ENCODE results near the gene AK5. TPM values are rescaled to one million over a fixed set of nuclear protein-coding genes. Genes with fewer than 3 reads are reported as not detected.
"Not testable (repeated sequence)": the region's sequence is repeated elsewhere in the genome, so short reads cannot be mapped to it uniquely, and the experiment has no call there.

AK5 gene
- total and polyA plus RNA-seq, 12 donors = 0.25 to 1.7 (median 0.87) TPM

DNA sequence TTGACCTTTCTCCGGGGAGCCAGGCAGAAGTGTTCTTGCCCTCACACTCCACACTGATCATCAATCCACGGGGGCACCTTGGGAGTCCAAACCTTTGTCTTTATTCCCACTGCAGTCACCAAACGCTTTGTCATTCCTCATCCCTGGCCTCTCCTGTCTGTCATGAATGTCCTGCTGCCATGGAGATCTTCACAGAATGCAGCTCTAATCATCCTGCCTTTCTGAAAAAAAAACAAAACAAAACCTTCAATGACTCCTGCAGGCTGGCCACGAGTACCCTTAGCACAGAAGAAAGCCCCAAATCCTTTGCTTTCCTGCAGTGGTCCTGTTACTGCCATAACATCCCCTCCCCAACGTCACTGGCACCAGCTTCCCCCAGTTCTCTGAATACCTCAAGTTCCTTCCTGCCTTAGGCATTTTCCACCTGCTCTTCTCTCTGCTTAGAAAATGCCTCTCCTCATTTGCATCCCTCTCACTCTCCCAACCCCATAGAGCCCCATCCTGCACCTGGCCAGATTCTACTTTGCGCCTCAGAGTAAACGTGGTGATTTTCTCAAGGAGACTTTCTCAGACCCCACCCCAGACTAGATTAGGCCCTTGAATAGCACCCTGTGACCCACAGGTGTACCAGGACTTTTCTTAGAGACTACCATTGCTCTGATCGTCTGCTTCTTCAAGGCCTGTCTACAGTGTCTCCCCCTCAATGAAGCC lies 131.2 kb downstream of the AK5 start:
- DNase-seq (no peak), ATAC-seq (no peak)

DNA sequence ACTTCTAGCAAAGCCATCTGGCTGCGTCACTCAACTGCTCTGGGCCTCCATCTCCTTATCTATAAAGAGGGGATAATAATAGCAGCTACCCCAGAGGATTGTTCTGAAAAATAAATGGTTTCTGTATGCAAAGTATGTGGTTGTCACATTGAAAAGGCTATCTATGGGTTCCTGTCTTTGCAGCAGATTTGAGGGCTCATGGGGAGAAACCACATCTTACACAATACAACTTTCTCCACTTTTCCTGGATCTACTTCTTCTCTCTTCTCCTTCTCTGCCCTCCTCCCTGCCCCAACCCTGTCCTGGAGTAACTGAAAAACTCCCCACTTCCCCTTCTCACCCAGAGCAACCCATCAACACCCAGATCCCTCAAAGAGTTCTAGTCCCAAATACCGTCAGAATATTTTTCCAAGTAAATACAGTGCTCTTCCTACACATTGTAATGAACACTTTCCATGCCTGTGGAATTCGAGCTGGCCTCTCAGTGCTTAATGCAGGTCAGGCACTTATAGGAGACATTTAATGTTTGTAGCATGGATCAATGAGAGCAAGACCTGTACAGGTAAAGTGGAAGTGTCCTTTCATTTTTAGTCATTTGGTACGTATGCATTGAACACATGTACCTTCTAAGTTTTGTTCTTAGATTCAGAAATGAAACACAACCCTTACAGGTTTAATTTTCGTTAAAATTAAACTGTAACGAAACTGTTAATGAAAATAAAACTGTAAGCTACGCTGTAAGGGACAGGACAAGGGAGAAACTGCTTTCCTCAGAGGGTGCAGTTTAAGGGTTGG lies 131.9 kb downstream of the AK5 start:
- no peaks in the 10 kb centered on the region for H3K36me3 ChIP-seq

More for the DNA sequence above, 131.2 kb downstream of the AK5 start:
- intact Hi-C loops (cut with DNase I) = no loop called here
- Histone ChIP-seq H3K9me3 (peaks cover 0 to 6% (median 0%) of the 10 kb centered on the region in 11 donors), H3K36me3 (no peaks in the 10 kb centered on the region), H3K4me1 (peaks cover 0 to 43% (median 0%) of the 10 kb centered on the region in 9 donors), H3K27ac (no peak overlapping the region), H3K4me3 (no peak overlapping the region), H3K27me3 (peaks cover 0 to 40% (median 0%) of the 10 kb centered on the region in 7 donors)
- TF ChIP-seq, protein P1, sequence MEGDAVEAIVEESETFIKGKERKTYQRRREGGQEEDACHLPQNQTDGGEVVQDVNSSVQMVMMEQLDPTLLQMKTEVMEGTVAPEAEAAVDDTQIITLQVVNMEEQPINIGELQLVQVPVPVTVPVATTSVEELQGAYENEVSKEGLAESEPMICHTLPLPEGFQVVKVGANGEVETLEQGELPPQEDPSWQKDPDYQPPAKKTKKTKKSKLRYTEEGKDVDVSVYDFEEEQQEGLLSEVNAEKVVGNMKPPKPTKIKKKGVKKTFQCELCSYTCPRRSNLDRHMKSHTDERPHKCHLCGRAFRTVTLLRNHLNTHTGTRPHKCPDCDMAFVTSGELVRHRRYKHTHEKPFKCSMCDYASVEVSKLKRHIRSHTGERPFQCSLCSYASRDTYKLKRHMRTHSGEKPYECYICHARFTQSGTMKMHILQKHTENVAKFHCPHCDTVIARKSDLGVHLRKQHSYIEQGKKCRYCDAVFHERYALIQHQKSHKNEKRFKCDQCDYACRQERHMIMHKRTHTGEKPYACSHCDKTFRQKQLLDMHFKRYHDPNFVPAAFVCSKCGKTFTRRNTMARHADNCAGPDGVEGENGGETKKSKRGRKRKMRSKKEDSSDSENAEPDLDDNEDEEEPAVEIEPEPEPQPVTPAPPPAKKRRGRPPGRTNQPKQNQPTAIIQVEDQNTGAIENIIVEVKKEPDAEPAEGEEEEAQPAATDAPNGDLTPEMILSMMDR (IDR thresholded peaks at IDR 0.05) = no peak
- 48 to 55% methylated on average over 8 of the region's 8 CpGs for WGBS, 2 donors

DNA sequence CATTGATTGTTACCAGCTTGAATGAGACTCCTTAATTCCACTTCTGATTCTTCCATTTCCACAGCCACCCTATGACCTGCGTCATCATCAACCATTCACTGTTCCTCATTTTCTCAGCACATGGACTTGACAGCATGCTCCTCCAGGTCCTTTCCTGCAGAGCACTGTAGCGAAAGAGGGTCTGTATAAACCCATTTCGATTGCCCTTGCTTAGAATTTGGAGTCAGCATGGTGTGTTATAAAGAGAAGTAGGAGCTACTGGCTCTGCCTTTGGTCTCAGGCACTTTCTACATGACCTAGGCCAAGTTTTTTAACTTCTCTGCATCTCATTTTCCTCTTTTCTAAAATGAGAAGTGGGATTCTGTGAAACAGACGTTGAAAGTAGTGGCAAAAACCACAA lies 133.8 kb downstream of the AK5 start:
- ATAC-seq (no peak), DNase-seq (no peak)
- intact Hi-C loops (cut with DNase I) = loop anchor here in 1 of 10 donors (2.0 kb wide), 1 partner anchor 17 kb away; no protein-coding TSS in a partner anchor
- peaks cover 0 to 43% (median 0%) of the 10 kb centered on the region in 9 donors for H3K4me1 ChIP-seq
- H3K4me3 ChIP-seq = no peak overlapping the region
- 79 to 80% methylated on average over 4 of the region's 4 CpGs for WGBS, 2 donors
- H3K27me3 ChIP-seq = peaks cover 0 to 40% (median 0%) of the 10 kb centered on the region in 7 donors
- H3K9me3 ChIP-seq = no peaks in the 10 kb centered on the region
- TF ChIP-seq, protein P1 (IDR thresholded peaks at IDR 0.05) = no peak
- no peak overlapping the region for H3K27ac ChIP-seq
- no peaks in the 10 kb centered on the region for H3K36me3 ChIP-seq

More for the DNA sequence above, 131.9 kb downstream of the AK5 start:
- WGBS, 2 donors = 62 to 65% methylated on average over 7 of the region's 7 CpGs
- intact Hi-C loops (cut with DNase I) = loop anchor here in 1 of 10 donors (2.0 kb wide), 1 partner anchor 15 kb away; no protein-coding TSS in a partner anchor
- TF ChIP-seq, protein P1 (IDR thresholded peaks at IDR 0.05) = no peak
- peaks cover 0 to 43% (median 0%) of the 10 kb centered on the region in 9 donors for H3K4me1 ChIP-seq
- DNase-seq = no peak
- H3K9me3 ChIP-seq = peaks cover 0 to 6% (median 0%) of the 10 kb centered on the region in 11 donors
- peak in 1 of 8 donors; percentile 29 for ATAC-seq
- no peak overlapping the region for H3K27ac ChIP-seq
- H3K27me3 ChIP-seq = peaks cover 0 to 40% (median 0%) of the 10 kb centered on the region in 7 donors
- no peak overlapping the region for H3K4me3 ChIP-seq

DNA sequence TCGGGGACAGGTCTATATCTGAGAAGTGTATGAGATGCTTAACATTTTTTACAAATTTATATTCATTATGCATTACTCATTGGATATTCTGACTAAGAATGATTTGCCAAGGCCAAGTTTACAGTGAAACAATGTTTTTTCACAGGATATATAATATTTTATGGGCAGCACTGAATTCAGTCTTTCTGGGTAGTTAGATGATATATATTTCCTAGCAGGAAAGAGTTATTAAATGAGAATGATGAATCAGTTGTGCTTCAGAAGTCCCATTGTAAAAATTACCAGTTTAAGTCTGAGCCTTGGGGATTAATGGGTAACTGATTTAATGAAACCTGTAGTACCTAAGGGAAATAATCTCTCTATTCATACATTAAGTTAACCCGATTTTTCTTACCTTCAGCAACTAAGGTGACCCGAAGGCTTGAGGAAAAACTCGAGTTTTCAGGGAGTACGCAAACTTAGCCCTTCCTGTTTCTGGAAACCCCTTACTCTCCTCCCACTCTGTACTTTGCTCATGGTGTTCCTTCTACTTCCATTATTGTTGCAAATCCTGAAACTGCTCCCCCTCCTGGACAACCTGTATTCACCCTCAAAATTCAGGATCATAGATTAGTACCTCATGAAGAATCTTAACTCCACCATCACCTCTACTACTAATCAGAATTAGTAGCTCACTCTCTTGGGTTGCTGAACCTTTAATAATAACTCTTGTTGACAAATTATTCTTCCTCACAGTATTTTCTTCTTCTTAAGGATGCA lies 135.1 kb downstream of the AK5 start:
- Histone ChIP-seq H3K36me3 (no peaks in the 10 kb centered on the region), H3K4me3 (no peak overlapping the region), H3K4me1 (peaks cover 0 to 41% (median 0%) of the 10 kb centered on the region in 9 donors), H3K27me3 (peaks cover 0 to 30% (median 0%) of the 10 kb centered on the region in 7 donors), H3K9me3 (no peaks in the 10 kb centered on the region), H3K27ac (no peak overlapping the region)
- TF ChIP-seq, protein P1 (IDR thresholded peaks at IDR 0.05) = peak in 5 of 9 donors; percentile 10 to 42 (median 27)
- intact Hi-C loops (cut with DNase I) = no loop called here
- DNase-seq = no peak
- WGBS, 2 donors = 80 to 82% methylated on average over 5 of the region's 5 CpGs
- ATAC-seq = no peak

DNA sequence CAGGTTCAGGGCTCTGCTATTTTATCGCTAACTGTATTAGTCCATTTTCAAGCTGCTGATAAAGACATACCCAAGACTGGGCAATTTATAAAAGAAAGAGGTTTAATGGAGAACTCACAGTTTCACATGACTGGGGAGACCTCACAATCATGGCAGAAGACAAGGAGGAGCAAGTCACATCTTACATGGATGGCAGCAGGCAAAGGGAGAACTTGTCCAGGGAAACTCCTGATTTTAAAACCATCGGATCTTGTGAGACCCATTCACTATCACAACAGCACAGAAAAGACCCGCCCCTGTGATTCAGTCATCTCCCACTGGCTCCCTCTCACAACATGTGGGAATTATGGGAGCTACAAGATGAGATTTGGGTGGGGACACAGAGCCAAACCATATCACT lies 136.2 kb downstream of the AK5 start:
- H3K4me1 ChIP-seq = peaks cover 0 to 29% (median 0%) of the 10 kb centered on the region in 9 donors
- H3K9me3 ChIP-seq; H3K4me3 ChIP-seq; intact Hi-C loops (cut with DNase I); ATAC-seq; H3K27ac ChIP-seq; H3K36me3 ChIP-seq; DNase-seq: not testable (repeated sequence)
- WGBS, 2 donors = 90 to 95% methylated on average over 3 of the region's 3 CpGs
- peaks cover 0 to 26% (median 0%) of the 10 kb centered on the region in 7 donors for H3K27me3 ChIP-seq
